Effector CD8-positive, alpha-beta T cell (primary cell): ENCODE data around the gene KCNH2.
A peak's percentile ranks its signal among the peaks of the same experiment; 100 is the strongest.

Experiments used
- DNase-seq: peaks from one replicate; lab custom pipeline; 2025; lab: John Stamatoyannopoulos, UW

Gene KCNH2

GRCh38 chr7:150996376-150997074 is 18.4 kb upstream of the KCNH2 start:
- no peak for DNase-seq

DNA sequence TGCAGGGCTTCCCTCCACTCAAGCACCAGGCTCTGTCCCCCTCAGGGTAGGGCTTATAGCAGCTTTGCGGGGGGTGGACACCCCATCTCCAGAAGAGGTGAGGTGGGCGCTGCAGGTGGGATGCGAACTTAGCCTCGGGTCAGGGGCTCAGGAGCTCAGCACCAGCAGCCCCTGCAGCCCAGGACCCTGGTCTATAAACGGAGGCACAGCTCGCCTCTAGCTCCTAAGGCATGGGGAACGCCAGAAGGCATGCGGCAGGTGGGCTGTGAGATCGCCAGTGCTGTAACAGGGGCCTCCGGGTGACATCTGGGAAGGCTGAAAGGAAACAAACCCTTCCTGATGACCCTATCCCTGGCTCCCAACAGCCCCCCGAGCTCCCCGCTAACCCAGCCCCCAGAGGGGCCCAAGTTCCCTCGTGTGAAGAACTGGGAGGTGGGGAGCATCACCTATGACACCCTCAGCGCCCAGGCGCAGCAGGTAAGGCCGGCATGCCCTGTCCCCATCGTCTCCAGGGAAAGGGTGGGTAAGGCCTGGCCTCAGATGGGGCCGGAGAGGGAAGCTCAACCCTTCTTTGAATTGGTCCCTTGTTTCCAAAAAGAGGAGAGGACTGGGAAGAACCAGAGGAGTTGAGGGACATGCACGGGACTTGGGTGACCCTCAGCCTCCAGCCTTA is 16.9 kb upstream of the KCNH2 start:
- DNase-seq, result no peak

DNA sequence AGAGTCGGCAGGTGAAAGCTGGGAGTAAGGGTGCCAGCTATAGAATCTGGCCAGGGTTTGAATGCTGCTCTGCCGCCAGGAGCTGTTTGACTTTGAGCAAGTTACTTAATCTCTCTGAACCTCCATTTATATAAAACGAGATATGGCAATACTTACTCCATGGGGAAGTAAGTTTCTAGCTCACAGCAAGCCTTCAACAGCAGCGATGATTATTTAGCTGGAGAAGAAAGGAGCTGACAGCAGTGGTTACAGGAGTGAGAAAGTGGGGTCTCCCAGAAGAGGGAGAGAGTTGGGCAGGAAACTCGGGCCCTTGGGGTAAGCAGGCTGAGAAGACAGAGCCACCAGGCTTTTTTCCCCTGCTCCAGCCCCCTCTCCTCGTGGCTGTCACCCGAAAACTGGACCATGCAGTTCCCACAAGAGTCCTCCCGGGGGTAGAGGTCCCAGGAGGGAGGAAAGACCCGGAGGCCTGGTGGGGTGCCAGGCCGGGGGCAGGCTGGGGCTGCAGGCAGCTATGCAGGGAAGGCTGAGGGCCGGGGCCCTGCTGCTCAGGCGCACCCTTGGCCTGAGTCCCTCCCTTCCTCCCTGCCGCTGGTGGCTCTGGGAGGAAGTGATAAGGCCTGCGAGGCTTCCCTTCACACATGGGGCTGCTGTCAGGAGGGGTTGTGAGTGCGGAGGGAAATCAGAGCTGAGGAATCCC is 16.2 kb upstream of the KCNH2 start:
- no peak for DNase-seq

- no peak for DNase-seq
Measured at GRCh38 chr7:150993511-150993910, 15.4 kb upstream of the KCNH2 start.

- no peak for DNase-seq
Measured at GRCh38 chr7:150992833-150993302, 14.7 kb upstream of the KCNH2 start.

- no peak for DNase-seq
Measured at GRCh38 chr7:150992051-150992640, 14.0 kb upstream of the KCNH2 start.

GRCh38 chr7:150990416-150991186 is 12.5 kb upstream of the KCNH2 start, which contains the start of gene NOS3:
NOS3 (plus strand) TSS chr7:150991017; CDS start chr7:150993804, 2,787 bp downstream.
- DNase-seq, result no peak

- DNase-seq, result no peak
Measured at GRCh38 chr7:150989456-150989855, 11.3 kb upstream of the KCNH2 start.

DNA sequence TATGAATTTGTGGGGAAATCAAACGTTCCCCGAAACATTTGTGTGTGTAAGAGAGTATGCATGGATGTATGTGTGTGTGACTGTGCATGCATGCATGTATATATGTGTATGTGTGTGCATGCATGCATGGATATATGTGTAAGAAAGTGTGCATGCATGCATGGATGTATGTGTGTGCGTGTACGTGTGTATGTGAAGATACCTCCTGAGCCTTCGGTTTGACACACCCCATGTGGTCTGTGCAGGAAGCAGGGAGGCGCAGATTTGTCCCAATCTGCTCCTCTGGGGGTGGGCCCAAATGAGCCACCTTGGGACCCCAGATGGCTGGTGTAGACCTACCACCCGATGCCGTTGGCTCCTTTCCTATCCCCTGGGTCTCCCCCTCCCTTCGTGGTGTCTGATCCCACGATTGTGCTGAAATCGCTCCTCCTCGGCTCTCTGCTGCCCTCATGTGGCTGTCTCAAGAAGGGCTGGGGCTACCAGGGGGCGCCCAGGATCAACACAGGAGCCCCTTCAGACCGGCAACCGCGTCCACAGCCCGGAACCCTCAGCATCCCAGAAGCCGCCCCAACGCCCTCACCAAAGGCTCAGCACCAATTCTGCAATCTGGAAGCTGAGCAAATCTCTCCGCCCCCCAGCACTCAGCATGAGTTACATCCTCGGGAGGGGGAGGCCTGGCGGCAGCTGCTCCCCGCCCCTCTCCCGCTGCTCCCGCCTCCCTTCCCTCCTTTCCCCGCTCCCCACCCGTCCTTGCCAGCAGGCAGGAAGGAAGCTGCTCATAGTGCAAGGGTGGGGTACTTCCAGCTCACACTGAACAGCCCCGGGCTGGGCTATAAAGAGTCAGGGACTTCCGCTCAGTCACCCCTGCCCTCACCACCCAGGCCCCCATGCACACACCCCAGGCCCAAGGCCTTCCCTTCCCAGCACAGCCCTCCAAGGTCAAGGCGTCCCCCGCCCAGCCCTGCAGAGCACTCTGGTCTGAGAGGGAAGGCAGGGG is 10.4 kb upstream of the KCNH2 start:
- DNase-seq, result peak; percentile 60

GRCh38 chr7:150986556-150986955 is 8.4 kb upstream of the KCNH2 start:
- no peak for DNase-seq

DNA sequence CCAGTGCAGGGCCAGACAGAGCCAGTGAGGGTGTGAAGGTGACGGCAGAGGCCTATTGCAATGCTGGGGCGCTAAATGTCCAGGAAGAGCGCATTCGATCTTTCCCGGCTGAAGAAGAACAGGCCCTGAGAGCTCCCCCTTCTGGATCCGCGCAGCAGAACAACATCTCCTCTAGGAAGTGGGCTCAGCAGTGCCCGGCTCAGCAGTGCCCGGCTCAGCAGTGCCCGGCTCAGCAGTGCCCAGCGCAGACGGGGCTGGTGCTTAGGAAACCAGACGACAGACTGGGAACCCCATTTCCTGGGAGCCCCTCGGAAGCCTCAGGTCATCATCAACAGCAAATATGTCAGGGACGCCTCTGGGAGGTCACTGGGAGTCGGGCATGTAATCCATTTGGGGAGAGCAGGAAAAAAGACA is 8.0 kb upstream of the KCNH2 start:
- peak; percentile 13 for DNase-seq

- DNase-seq, result no peak
Measured at GRCh38 chr7:150983893-150984368, 5.8 kb upstream of the KCNH2 start.

GRCh38 chr7:150982351-150982750 is 4.2 kb upstream of the KCNH2 start:
- no peak for DNase-seq

GRCh38 chr7:150981644-150982043 is 3.5 kb upstream of the KCNH2 start:
- DNase-seq, result no peak

GRCh38 chr7:150980663-150981062 is 2.5 kb upstream of the KCNH2 start:
- DNase-seq, result no peak

- no peak for DNase-seq
Measured at GRCh38 chr7:150979713-150980390, 1.7 kb upstream of the KCNH2 start.

- DNase-seq, result no peak
Measured at GRCh38 chr7:150977382-150978125, 567 bp downstream of the KCNH2 start.

DNA sequence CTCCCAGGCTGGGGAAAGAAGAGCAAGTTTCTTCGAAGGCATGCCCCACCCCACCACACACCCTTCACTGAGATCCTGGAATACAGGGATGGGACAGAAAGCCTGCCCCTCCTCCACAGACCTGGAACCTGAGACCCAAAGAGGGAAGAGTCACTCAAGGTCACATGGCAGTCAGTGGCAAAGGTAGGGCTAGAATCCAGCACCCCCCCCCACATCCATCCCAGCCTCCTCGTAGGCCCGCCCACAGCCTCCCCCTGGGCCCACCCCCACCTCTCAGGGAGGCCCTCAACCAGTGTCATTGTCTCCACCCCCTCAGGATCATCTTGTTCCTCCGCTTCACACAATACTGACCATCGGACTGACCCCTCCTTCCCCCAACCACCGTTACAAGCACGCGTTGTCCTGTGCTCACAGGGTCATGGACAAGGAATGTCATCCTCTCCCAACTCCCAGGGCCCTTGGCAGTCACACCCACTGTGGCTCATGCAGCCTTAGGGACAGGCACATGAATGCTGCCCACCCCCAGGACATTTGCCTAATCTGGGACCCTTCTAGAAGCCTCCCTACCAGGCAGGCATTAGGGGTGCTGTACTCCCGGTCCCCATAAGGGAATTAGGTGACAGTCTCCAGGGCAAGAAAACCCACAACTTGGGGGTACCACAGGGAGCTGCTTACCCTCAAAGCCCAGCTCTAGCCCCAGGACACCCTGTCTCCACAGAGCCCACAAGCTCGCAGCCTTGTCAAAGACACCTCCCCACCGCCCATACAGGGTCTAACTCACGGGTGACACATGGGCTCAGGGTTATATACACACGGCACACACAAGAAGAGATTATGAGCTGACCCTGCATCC is 1.4 kb downstream of the KCNH2 start:
- DNase-seq, result no peak
